ENCODE data around the gene STRAP. TPM values are rescaled to one million over a fixed set of nuclear protein-coding genes. Genes with fewer than 3 reads are reported as not detected.

Gene STRAP
- total and polyA plus RNA-seq, 2 of the 13 experiments (the other 11 are each of a cell fraction or from before 2014, with no cell fraction given): 66.9 to 118 TPM

- TF ChIP-seq PRDM15 (CRISPR knock-in tag; IDR thresholded peaks at IDR 0.05) (no peak), ZNF850 (CRISPR knock-in tag; conservative IDR thresholded peaks at IDR 0.05) (no peak), ZBTB2 (CRISPR knock-in tag; IDR thresholded peaks at IDR 0.05; ENCODE audit: low read depth) (no peak), GABPA (IDR thresholded peaks at IDR 0.05; ENCODE audit: low read depth, low read length) (no peak), GABPA (CRISPR knock-in tag; IDR thresholded peaks at IDR 0.05; ENCODE audit: low read depth) (no peak), ZNF543 (CRISPR knock-in tag; IDR thresholded peaks at IDR 0.05) (no peak), NFAT5 (CRISPR knock-in tag; IDR thresholded peaks at IDR 0.05) (no peak), ZNF33A (CRISPR knock-in tag; IDR thresholded peaks at IDR 0.05; ENCODE audit: borderline replicate concordance) (no peak), ZNF547 (CRISPR knock-in tag; IDR thresholded peaks at IDR 0.05) (no peak), ZFP36 (IDR thresholded peaks at IDR 0.05; ENCODE audit: borderline replicate concordance, low read depth, low read length, partially characterized antibody) (no peak)
Observed at GRCh38 chr12:15875863-15876262, 6.3 kb upstream of the STRAP start (continued).

Data from HepG2 (cell line).